ENCODE measurements around the gene FBXO2. TPM values are rescaled to one million over a fixed set of nuclear protein-coding genes. Genes with fewer than 3 reads are reported as not detected.
A peak's percentile ranks its signal among the peaks of the same experiment; 100 is the strongest.

FBXO2 gene
- total and polyA plus RNA-seq, 2 of the 4 experiments (the other 2 are of a cell fraction), result 0.36 to 1.7 TPM

DNA sequence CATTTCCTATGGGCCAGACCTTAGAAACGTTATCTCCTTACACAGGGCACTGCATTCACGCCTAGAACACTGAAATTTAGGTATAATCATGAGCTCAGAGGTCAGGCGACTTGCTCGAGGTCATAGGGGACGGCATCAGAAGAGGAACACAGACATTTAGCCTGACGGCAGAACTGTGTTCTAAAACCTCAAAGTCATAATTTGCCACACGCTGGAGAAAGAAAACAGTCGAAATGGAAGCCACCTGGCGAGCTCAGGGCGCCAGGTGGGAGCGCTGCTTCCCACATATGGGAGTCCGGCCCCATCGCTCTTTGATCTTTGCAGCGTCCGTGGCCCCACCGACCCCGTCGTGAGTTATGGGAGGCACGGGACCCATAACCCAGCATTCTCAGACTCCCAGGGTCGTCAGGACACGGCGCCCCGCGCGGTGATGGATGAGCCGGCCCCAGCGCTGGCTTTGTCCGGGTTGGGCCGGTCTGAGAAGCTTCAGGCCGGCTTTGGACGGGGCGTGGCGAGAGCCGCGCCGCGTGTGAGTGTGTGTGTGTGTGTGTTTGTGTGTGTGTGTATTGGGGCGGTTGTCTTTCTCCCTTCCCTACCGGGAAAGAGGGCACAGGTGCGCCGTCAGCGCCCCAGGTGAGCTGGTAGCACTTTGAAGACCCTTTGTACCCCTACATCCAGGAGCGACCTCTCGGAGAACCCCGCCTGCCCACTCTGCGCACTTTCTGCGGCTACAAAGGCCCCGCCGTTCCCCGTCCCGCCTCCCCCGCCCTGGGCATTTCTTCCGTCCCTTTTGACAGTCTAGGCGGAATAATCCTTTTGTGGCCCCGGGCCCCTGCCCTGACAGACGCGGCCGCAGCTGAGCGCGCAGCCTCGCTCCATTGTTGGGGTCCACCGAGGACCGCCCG is 36.4 kb upstream of the FBXO2 start:
- Histone ChIP-seq H3K36me3 (ENCODE audit: control insufficient read depth, insufficient read depth, low read length) (no peaks in the 10 kb centered on the region), H4K5ac (ENCODE audit: low read depth, low read length) (no peak overlapping the region), H3K4me2 (ENCODE audit: low read depth, low read length) (no peak overlapping the region; the same call in 1 of the 2 replicates), H3K27ac (ENCODE audit: insufficient read depth, low read length) (no peak overlapping the region), H3K9me3 (ENCODE audit: control insufficient read depth, insufficient read depth, low read length) (no peaks in the 10 kb centered on the region), H3K9me1 (ENCODE audit: insufficient read depth, low read length) (0 out of 2 replicates have a peak, but pooled peaks cover 4% of the 10 kb centered on the region), H4K91ac (ENCODE audit: insufficient read depth, low read depth, low read length) (no peak overlapping the region), H2AK9ac (replicated peaks; ENCODE audit: low read depth, low read length, poor library complexity) (no peak overlapping the region), H2AK5ac (ENCODE audit: low read depth, low read length) (no peak overlapping the region), H4K20me1 (ENCODE audit: insufficient read depth, low read length) (no peaks in the 10 kb centered on the region), H3K4me3 (ENCODE audit: insufficient read depth, low read depth, low read length) (no peak overlapping the region), H3K9ac (ENCODE audit: low read depth, low read length) (no peak overlapping the region), H3K18ac (ENCODE audit: low read depth, low read length) (no peak overlapping the region), H2AFZ (replicated peaks; ENCODE audit: low read length, poor library complexity) (peak overlapping the region; percentile 23), H2BK15ac (ENCODE audit: low read depth, low read length) (no peak overlapping the region), H3K23ac (ENCODE audit: low read depth, low read length) (no peak overlapping the region), H2BK120ac (ENCODE audit: low read depth, low read length) (no peak overlapping the region), H2BK20ac (ENCODE audit: low read depth, low read length) (no peak overlapping the region), H3K4me1 (ENCODE audit: control insufficient read depth, insufficient read depth, low read length) (peaks cover 3% of the 10 kb centered on the region; the same call in 1 of the 2 replicates), H3K56ac (ENCODE audit: extremely low read depth, insufficient read depth, low read length) (no peak overlapping the region), H2BK5ac (ENCODE audit: low read depth, low read length, poor library complexity, severe bottlenecking) (no peak overlapping the region), H3K79me1 (ENCODE audit: low read depth in 1 of 2, low read length in 2 of 2) (no peaks in the 10 kb centered on the region), H4K8ac (ENCODE audit: low read depth in 2 of 2, low read length in 2 of 2) (no peak overlapping the region), H3K4ac (ENCODE audit: low read depth, low read length) (no peak overlapping the region), H3K27me3 (ENCODE audit: control insufficient read depth, insufficient read depth, low read length) (peaks cover 52% of the 10 kb centered on the region), H3K14ac (replicated peaks; ENCODE audit: low read depth, low read length) (no peak overlapping the region)
- 0% methylated on average over 9 of the region's 64 CpGs; no CpG with 5 or more reads in 1 of the 2 experiments for WGBS, 2 experiments (ENCODE audit: extremely low coverage in 2 of 2, insufficient read length in 1 of 2)
- dilution Hi-C loops (cut with HindIII; ENCODE audit: low sequenced_read_pairs, unreplicated experiment) (no loop called here), intact Hi-C loops (cut with micrococcal nuclease) (no loop called here), in situ Hi-C loops (cut with MboI; ENCODE audit: low sequenced_read_pairs) (no loop called here)
- POLR2A ChIA-PET (ENCODE audit: unreplicated experiment), result no interaction called here
- TF ChIP-seq NFE2L2 (IDR thresholded peaks at IDR 0.05; ENCODE audit: low read depth, low read length), result no peak
- no peak for TF ChIP-seq MXI1 (IDR thresholded peaks at IDR 0.05; ENCODE audit: borderline replicate concordance, low read depth, low read length)
- TF ChIP-seq, protein P1, sequence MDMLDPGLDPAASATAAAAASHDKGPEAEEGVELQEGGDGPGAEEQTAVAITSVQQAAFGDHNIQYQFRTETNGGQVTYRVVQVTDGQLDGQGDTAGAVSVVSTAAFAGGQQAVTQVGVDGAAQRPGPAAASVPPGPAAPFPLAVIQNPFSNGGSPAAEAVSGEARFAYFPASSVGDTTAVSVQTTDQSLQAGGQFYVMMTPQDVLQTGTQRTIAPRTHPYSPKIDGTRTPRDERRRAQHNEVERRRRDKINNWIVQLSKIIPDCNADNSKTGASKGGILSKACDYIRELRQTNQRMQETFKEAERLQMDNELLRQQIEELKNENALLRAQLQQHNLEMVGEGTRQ (IDR thresholded peaks at IDR 0.05; ENCODE audit: low read depth, low read length), result no peak
- no peak for TF ChIP-seq FOS (IDR thresholded peaks at IDR 0.05; ENCODE audit: low read depth, low read length)
- no peak for TF ChIP-seq SMC3 (IDR thresholded peaks at IDR 0.05; ENCODE audit: low read depth, low read length)
- no peak for TF ChIP-seq MAZ (IDR thresholded peaks at IDR 0.05; ENCODE audit: borderline replicate concordance, low read depth, low read length)
- TF ChIP-seq, protein P2, sequence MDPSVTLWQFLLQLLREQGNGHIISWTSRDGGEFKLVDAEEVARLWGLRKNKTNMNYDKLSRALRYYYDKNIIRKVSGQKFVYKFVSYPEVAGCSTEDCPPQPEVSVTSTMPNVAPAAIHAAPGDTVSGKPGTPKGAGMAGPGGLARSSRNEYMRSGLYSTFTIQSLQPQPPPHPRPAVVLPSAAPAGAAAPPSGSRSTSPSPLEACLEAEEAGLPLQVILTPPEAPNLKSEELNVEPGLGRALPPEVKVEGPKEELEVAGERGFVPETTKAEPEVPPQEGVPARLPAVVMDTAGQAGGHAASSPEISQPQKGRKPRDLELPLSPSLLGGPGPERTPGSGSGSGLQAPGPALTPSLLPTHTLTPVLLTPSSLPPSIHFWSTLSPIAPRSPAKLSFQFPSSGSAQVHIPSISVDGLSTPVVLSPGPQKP (IDR thresholded peaks at IDR 0.05; ENCODE audit: borderline replicate concordance, low read depth, low read length), result no peak
- no peak for TF ChIP-seq RFX5 (IDR thresholded peaks at IDR 0.05; ENCODE audit: low read depth, low read length)
- TF ChIP-seq POLR2A (IDR thresholded peaks at IDR 0.05; ENCODE audit: low read depth, low read length), result no peak
- no peak for TF ChIP-seq RCOR1 (IDR thresholded peaks at IDR 0.05; ENCODE audit: insufficient replicate concordance, low read length)
- no peak for TF ChIP-seq RAD21 (IDR thresholded peaks at IDR 0.05; ENCODE audit: low read length)
- TF ChIP-seq BHLHE40 (IDR thresholded peaks at IDR 0.05; ENCODE audit: low read depth, low read length), result no peak
- no peak for TF ChIP-seq CEBPB (IDR thresholded peaks at IDR 0.05; ENCODE audit: low read depth, low read length)
- DNase-seq, result no peak
- no peak for ATAC-seq (ENCODE audit: low read depth)
- no TSS peak for BruUV-seq (replicated peaks)
- CTCF ChIA-PET, result interaction anchor here (0.7 kb wide), 1 partner anchor 9 kb away, joined by 3 read pairs; no protein-coding TSS in a partner anchor

All from IMR-90 (cell line).